Natural killer cell (primary cell): ENCODE measurements around the gene SV2C. TPM values are rescaled to one million over a fixed set of nuclear protein-coding genes. Genes with fewer than 3 reads are reported as not detected.

Experiments used
- ATAC-seq, 3 donors: fragments of 150-1000 bp in 2 of 3; fragments of 200-7000 bp in 1 of 3; cut with Tn5 transposase; 1 replicate in 1 of 3; 2 replicates in 2 of 3; pipeline ENCODE4 v1.10.0; 2021; ENCODE audit warnings: mild to moderate bottlenecking in 2 of 3, moderate library complexity in 2 of 3
- DNase-seq, 2 donors: peaks; one replicate each; pipeline versions ENCODE4 v3.0.0 to v3.0.0-alpha.2; 2013 to 2021; ENCODE audit warnings: mixed read lengths in 1 of 2
- H3K27ac ChIP-seq: one replicate; pipeline ENCODE4 v1.5.1; 2013; ENCODE audit warnings: mild to moderate bottlenecking, low read length
- H3K27me3 ChIP-seq: one replicate; pipeline ENCODE4 v1.6.1; 2013; ENCODE audit warnings: low read length; ENCODE audit not compliant: control insufficient read depth, insufficient read depth
- H3K36me3 ChIP-seq: one replicate; pipeline ENCODE4 v1.6.1; 2013; ENCODE audit warnings: low read length; ENCODE audit not compliant: control insufficient read depth, insufficient read depth
- H3K4me1 ChIP-seq: one replicate; pipeline ENCODE4 v1.6.1; 2013; ENCODE audit warnings: low read length; ENCODE audit not compliant: control insufficient read depth, insufficient read depth
- H3K4me3 ChIP-seq: one replicate; pipeline ENCODE4 v1.5.1; 2013; ENCODE audit warnings: low read length
- H3K9me3 ChIP-seq: one replicate; pipeline ENCODE4 v1.6.1; 2013; ENCODE audit warnings: low read length; ENCODE audit not compliant: control insufficient read depth, insufficient read depth
- H3K27ac Mint-ChIP-seq, 2 donors: one replicate each; pipeline ENCODE4 v1.8.0; 2022; ENCODE audit warnings: mild to moderate bottlenecking in 2 of 2, mixed read lengths in 2 of 2, moderate library complexity in 1 of 2
- H3K27me3 Mint-ChIP-seq, 2 donors: one replicate each; pipeline ENCODE4 v1.8.0; 2022; ENCODE audit warnings: low read depth in 2 of 2, mixed read lengths in 2 of 2
- H3K36me3 Mint-ChIP-seq: one replicate; pipeline ENCODE4 v1.8.0; 2022; ENCODE audit warnings: mixed read lengths
- H3K4me1 Mint-ChIP-seq, 2 donors: one replicate each; pipeline ENCODE4 v1.8.0; 2022; ENCODE audit warnings: mixed read lengths in 2 of 2
- H3K4me3 Mint-ChIP-seq: one replicate; pipeline ENCODE4 v1.8.0; 2022; ENCODE audit warnings: mild to moderate bottlenecking, moderate library complexity, mixed read lengths
- H3K9me3 Mint-ChIP-seq, 2 donors: one replicate each; pipeline ENCODE4 v1.8.0; 2022; ENCODE audit warnings: mixed read lengths in 2 of 2
- CTCF ChIP-seq: fragments of 200-600 bp; IDR thresholded peaks from one replicate; pipeline ENCODE4 v1.8.0; 2022; ENCODE audit warnings: antibody characterized with exemption
- WGBS: methylation state at CpG from one replicate; pipeline ENCODE4 v1.1.7; 2013; ENCODE audit warnings: missing lambda C conversion rate; ENCODE audit not compliant: insufficient coverage; 5-methylcytosine and 5-hydroxymethylcytosine counted together
- intact Hi-C: fragments of 100-400 bp; cut with micrococcal nuclease; formaldehyde crosslinking; loops from one replicate; pipeline ENCODE4 v1.14.2; 2022
- total RNA-seq, 4 donors: library from RNA; stranded (reverse); fragments of 120-200 nt in 1 of 4; gene quantifications; one replicate each; pipeline versions ENCODE4 v1.2.3 to v1.2.4, GENCODE V29; 2013 to 2022

SV2C gene
- total RNA-seq, 3 donors from 2014 or later (not counting 1 experiment from before 2014, with no cell fraction given) = not detected

GRCh38 chr5:76393035-76393680 lies 310.0 kb downstream of the SV2C start:
- intact Hi-C loops = no loop called here
- H3K27me3 Mint-ChIP-seq = no peaks in the 10 kb centered on the region
- H3K4me3 Mint-ChIP-seq = peak overlapping the region; percentile 67
- H3K9me3 ChIP-seq = no peaks in the 10 kb centered on the region
- no peak overlapping the region for H3K4me3 ChIP-seq
- peaks cover 36 to 69% of the 10 kb centered on the region in 2 donors for H3K4me1 Mint-ChIP-seq
- peak overlapping the region; percentile 89 to 94 for H3K27ac Mint-ChIP-seq
- H3K4me1 ChIP-seq = peaks cover 25% of the 10 kb centered on the region
- no peaks in the 10 kb centered on the region for H3K9me3 Mint-ChIP-seq
- H3K27ac ChIP-seq = peak overlapping the region; percentile 64
- TF ChIP-seq CTCF = no peak
- peak; percentile 35 to 58 for DNase-seq
- no peaks in the 10 kb centered on the region for H3K27me3 ChIP-seq
- peak; percentile 84 to 98 (median 95) for ATAC-seq
- no peaks in the 10 kb centered on the region for H3K36me3 Mint-ChIP-seq
- WGBS = 56% methylated on average over 3 of the region's 5 CpGs
- no peaks in the 10 kb centered on the region for H3K36me3 ChIP-seq

- peaks cover 42 to 55% of the 10 kb centered on the region in 2 donors for H3K4me1 Mint-ChIP-seq
- Histone ChIP-seq H3K27ac (no peak overlapping the region), H3K27me3 (no peaks in the 10 kb centered on the region), H3K4me1 (peaks cover 26% of the 10 kb centered on the region), H3K36me3 (no peaks in the 10 kb centered on the region), H3K9me3 (no peaks in the 10 kb centered on the region), H3K4me3 (no peak overlapping the region)
- H3K4me3 Mint-ChIP-seq = no peak overlapping the region
- no peaks in the 10 kb centered on the region for H3K27me3 Mint-ChIP-seq
- ATAC-seq = no peak
- no peak for DNase-seq
- TF ChIP-seq CTCF = no peak
- no CpG with 5 or more reads among the region's 2 CpGs for WGBS
- H3K27ac Mint-ChIP-seq = no peak overlapping the region
- no peaks in the 10 kb centered on the region for H3K9me3 Mint-ChIP-seq
- H3K36me3 Mint-ChIP-seq = no peaks in the 10 kb centered on the region
- intact Hi-C loops = no loop called here
Measured at GRCh38 chr5:76397200-76397599, 314.0 kb downstream of the SV2C start.

- DNase-seq (no peak), ATAC-seq (no peak)
- WGBS = 100% methylated on average over 1 of the region's 2 CpGs
- Histone ChIP-seq H3K4me3 (no peak overlapping the region), H3K27me3 (no peaks in the 10 kb centered on the region), H3K4me1 (peaks cover 22% of the 10 kb centered on the region), H3K36me3 (no peaks in the 10 kb centered on the region), H3K27ac (no peak overlapping the region), H3K9me3 (no peaks in the 10 kb centered on the region)
- H3K27ac Mint-ChIP-seq = no peak overlapping the region
- intact Hi-C loops = no loop called here
- no peak overlapping the region for H3K4me3 Mint-ChIP-seq
- no peaks in the 10 kb centered on the region for H3K36me3 Mint-ChIP-seq
- TF ChIP-seq CTCF = no peak
- H3K27me3 Mint-ChIP-seq = no peaks in the 10 kb centered on the region
- H3K4me1 Mint-ChIP-seq = peaks cover 40 to 51% of the 10 kb centered on the region in 2 donors
- H3K9me3 Mint-ChIP-seq = no peaks in the 10 kb centered on the region
Measured at GRCh38 chr5:76399268-76399667, 316.1 kb downstream of the SV2C start.

- peak overlapping the region; percentile 9 for H3K4me3 Mint-ChIP-seq
- no peaks in the 10 kb centered on the region for H3K27me3 Mint-ChIP-seq
- WGBS = 86% methylated on average over 3 of the region's 5 CpGs
Measured at GRCh38 chr5:76400466-76400865, 317.3 kb downstream of the SV2C start.

More at GRCh38 chr5:76400466-76400865, 317.3 kb downstream of the SV2C start:
- H3K27me3 ChIP-seq = no peaks in the 10 kb centered on the region
- ATAC-seq (no peak), DNase-seq (no peak)
- no peaks in the 10 kb centered on the region for H3K9me3 ChIP-seq
- Mint-ChIP-seq H3K36me3 (no peaks in the 10 kb centered on the region), H3K9me3 (no peaks in the 10 kb centered on the region), H3K4me1 (peaks cover 47 to 51% of the 10 kb centered on the region in 2 donors), H3K27ac (peak overlapping the region; percentile 98 to 99)
- intact Hi-C loops = loop anchor here (5.0 to 10.0 kb wide), 3 partner anchors 73 to 1766 kb away; no protein-coding TSS in a partner anchor
- no peak overlapping the region for H3K27ac ChIP-seq
- H3K4me3 ChIP-seq = no peak overlapping the region
- peaks cover 32% of the 10 kb centered on the region for H3K4me1 ChIP-seq
- no peak for TF ChIP-seq CTCF
- no peaks in the 10 kb centered on the region for H3K36me3 ChIP-seq
